ENCODE measurements around the gene GAS1.

Gene GAS1

GRCh38 chr9:86926145-86926544 lies 21.2 kb downstream of the GAS1 start:
- DNase-seq (ENCODE audit: low spot score) (no peak), FAIRE-seq (no peak)

- FAIRE-seq, result no peak
- no peak for DNase-seq (ENCODE audit: low spot score)
These were observed 21.6 kb downstream of the GAS1 start for GRCh38 chr9:86925686-86926085.

- no peak for FAIRE-seq
- DNase-seq (ENCODE audit: low spot score), result no peak
These were observed 23.1 kb downstream of the GAS1 start for GRCh38 chr9:86924206-86924605.

- FAIRE-seq, result no peak
These were observed 26.0 kb downstream of the GAS1 start for GRCh38 chr9:86921151-86921923.

GRCh38 chr9:86918556-86918955 lies 28.8 kb downstream of the GAS1 start:
- FAIRE-seq (no peak), DNase-seq (ENCODE audit: low spot score) (no peak)

More at GRCh38 chr9:86921151-86921923, 26.0 kb downstream of the GAS1 start:
- no peak for DNase-seq (ENCODE audit: low spot score)

GRCh38 chr9:86912210-86912609 lies 35.1 kb downstream of the GAS1 start:
- FAIRE-seq, result no peak
- DNase-seq (ENCODE audit: low spot score), result no peak

GRCh38 chr9:86909388-86909787 lies 37.9 kb downstream of the GAS1 start:
- no peak for FAIRE-seq
- no peak for DNase-seq (ENCODE audit: low spot score)

GRCh38 chr9:86908261-86908660 lies 39.0 kb downstream of the GAS1 start:
- FAIRE-seq, result no peak
- DNase-seq (ENCODE audit: low spot score), result no peak

GRCh38 chr9:86907346-86907745 lies 40.0 kb downstream of the GAS1 start:
- no peak for FAIRE-seq
- DNase-seq (ENCODE audit: low spot score), result no peak

- no peak for FAIRE-seq
These were observed 43.6 kb downstream of the GAS1 start for GRCh38 chr9:86903734-86904085.

GRCh38 chr9:86902991-86903733 lies 44.1 kb downstream of the GAS1 start:
- FAIRE-seq, result no peak

More at GRCh38 chr9:86903734-86904085, 43.6 kb downstream of the GAS1 start:
- no peak for DNase-seq (ENCODE audit: low spot score)

GRCh38 chr9:86902586-86902985 lies 44.7 kb downstream of the GAS1 start:
- FAIRE-seq, result no peak
- no peak for DNase-seq (ENCODE audit: low spot score)

More at GRCh38 chr9:86902991-86903733, 44.1 kb downstream of the GAS1 start:
- no peak for DNase-seq (ENCODE audit: low spot score)

- DNase-seq (ENCODE audit: low spot score), result no peak
- no peak for FAIRE-seq
These were observed 45.1 kb downstream of the GAS1 start for GRCh38 chr9:86902176-86902575.

GRCh38 chr9:86901511-86901910 lies 45.8 kb downstream of the GAS1 start:
- FAIRE-seq (no peak), DNase-seq (ENCODE audit: low spot score) (no peak)
